GM12878 (cell line): ENCODE data around the gene NOP9. TPM values are rescaled to one million over a fixed set of nuclear protein-coding genes. Genes with fewer than 3 reads are reported as not detected.

Experiments used
- BMI1 ChIP-seq: fragments of 450-650 bp; IDR thresholded peaks from 2 replicates; pipeline ENCODE4 v1.6.1; 2016; ENCODE audit warnings: mild to moderate bottlenecking, moderate library complexity, borderline replicate concordance
- CBX5 ChIP-seq: sonication (generic); IDR thresholded peaks from 2 replicates; pipeline ENCODE4 v1.6.1; 2016; ENCODE audit warnings: low read depth, moderate library complexity, mild to moderate bottlenecking, inconsistent platforms
- CREB1 ChIP-seq: IDR thresholded peaks from 2 replicates; pipeline ENCODE4 v1.6.1; 2012; ENCODE audit warnings: low read depth, mild to moderate bottlenecking, inconsistent platforms
- DPF2 ChIP-seq: fragments of 450-650 bp; IDR thresholded peaks from 2 replicates; pipeline ENCODE4 v1.6.1; 2017; ENCODE audit warnings: mild to moderate bottlenecking
- EGR1 ChIP-seq, 2 experiments: IDR thresholded peaks; 1 replicate in 1 of 2; 2 replicates in 1 of 2; pipeline ENCODE4 v1.6.1; 2011 to 2012; ENCODE audit warnings: low read depth in 2 of 2, low read length in 2 of 2, borderline replicate concordance in 1 of 2, mild to moderate bottlenecking in 1 of 2, moderate library complexity in 1 of 2
- HDAC2 ChIP-seq: fragments of 200-600 bp; sonication (generic); IDR thresholded peaks from 2 replicates; pipeline ENCODE4 v1.6.1; 2017
- HDGF ChIP-seq: fragments of 450-650 bp; IDR thresholded peaks from 2 replicates; pipeline ENCODE4 v1.6.1; 2016; ENCODE audit warnings: antibody characterized with exemption
- IKZF1 ChIP-seq: fragments of 450-650 bp; conservative IDR thresholded peaks from 2 replicates; pipeline ENCODE4 v1.6.1; 2017; ENCODE audit warnings: antibody characterized with exemption, mild to moderate bottlenecking
- IKZF2 ChIP-seq, 2 experiments: fragments of 450-650 bp; IDR thresholded peaks; 2 replicates each; pipeline ENCODE4 v1.6.1; 2017; ENCODE audit warnings: mild to moderate bottlenecking in 2 of 2, moderate library complexity in 2 of 2
- JUND ChIP-seq: IDR thresholded peaks from 2 replicates; pipeline ENCODE4 v1.6.1; 2012; ENCODE audit warnings: low read depth, mild to moderate bottlenecking, low read length, improper control_type of control experiment, moderate library complexity
- LARP7 ChIP-seq: fragments of 450-650 bp; IDR thresholded peaks from 2 replicates; pipeline ENCODE4 v1.6.1; 2017; ENCODE audit warnings: mild to moderate bottlenecking
- NFIC ChIP-seq: IDR thresholded peaks from 2 replicates; pipeline ENCODE4 v1.6.1; 2012; ENCODE audit warnings: low read depth, mild to moderate bottlenecking, inconsistent platforms, low read length, moderate library complexity
- PAX5 ChIP-seq: IDR thresholded peaks from 2 replicates; pipeline ENCODE4 v1.6.1; 2011; ENCODE audit warnings: low read depth, low read length, borderline replicate concordance
- POLR2A ChIP-seq: IDR thresholded peaks from 2 replicates; pipeline ENCODE4 v1.6.1; 2011; ENCODE audit warnings: low read depth, mild to moderate bottlenecking, low read length
- POU2F2 ChIP-seq: IDR thresholded peaks from 3 replicates; pipeline ENCODE4 v1.6.1; 2011; ENCODE audit warnings: low read depth, mild to moderate bottlenecking, low read length, borderline replicate concordance
- RELA ChIP-seq: fragments of 450-650 bp; IDR thresholded peaks from 2 replicates; pipeline ENCODE4 v1.8.0; 2014; ENCODE audit warnings: borderline replicate concordance; ENCODE audit not compliant: partially characterized antibody
- SMC3 ChIP-seq: IDR thresholded peaks from 2 replicates; pipeline ENCODE4 v1.6.1; 2011; ENCODE audit warnings: low read length, improper control_type of control experiment, borderline replicate concordance
- STAT3 ChIP-seq: IDR thresholded peaks from 2 replicates; pipeline ENCODE4 v1.6.1; 2011; ENCODE audit warnings: low read depth, low read length, improper control_type of control experiment
- TAF1 ChIP-seq: IDR thresholded peaks from 2 replicates; pipeline ENCODE4 v1.6.1; 2011; ENCODE audit warnings: mild to moderate bottlenecking, low read depth, low read length, borderline replicate concordance
- ZNF24 ChIP-seq: fragments of 450-650 bp; IDR thresholded peaks from 2 replicates; pipeline ENCODE4 v1.6.1; 2017; ENCODE audit warnings: antibody characterized with exemption, mild to moderate bottlenecking
- ZNF622 ChIP-seq: fragments of 450-650 bp; IDR thresholded peaks from 2 replicates; pipeline ENCODE4 v1.6.1; 2017; ENCODE audit warnings: mild to moderate bottlenecking, inconsistent platforms
- polyA plus RNA-seq, 11 experiments: library from polyadenylated mRNA; depleted of rRNA in 4 of 11; unstranded in 6 of 11; stranded (reverse) in 5 of 11; fragments of >200 nt; fragmentation: Nextera tagmentation in 4 of 11; fragmentation: Illumina TruSeq in 1 of 11; extraction: Ambion mirVana in 4 of 11; extraction: Trizol in 1 of 11; gene quantifications; 1 replicate in 1 of 11; 2 replicates in 10 of 11; pipeline versions ENCODE4 v1.2.1 to v1.2.3, GENCODE V29; 2011 to 2016; ENCODE audit warnings: inconsistent platforms in 2 of 11, missing spikeins in 2 of 11, low read depth in 1 of 11
- total RNA-seq, 4 experiments: library from RNA; depleted of rRNA in 3 of 4; stranded (reverse); fragments of >200 nt in 3 of 4; fragmentation: Illumina TruSeq in 1 of 4; extraction: Trizol in 1 of 4; gene quantifications; 2 replicates each; pipeline versions ENCODE4 v1.2.1 to v1.2.3, GENCODE V29; 2013 to 2021
- TF ChIP-seq, protein P1 (sequence below): fragments of 450-650 bp; IDR thresholded peaks from 2 replicates; pipeline ENCODE4 v1.6.1; 2017; ENCODE audit warnings: mild to moderate bottlenecking, moderate library complexity
- TF ChIP-seq, protein P2 (sequence below): fragments of 450-650 bp; IDR thresholded peaks from 2 replicates; pipeline ENCODE4 v1.6.1; 2017; ENCODE audit warnings: antibody characterized with exemption, mild to moderate bottlenecking, moderate library complexity
- TF ChIP-seq, protein P3 (sequence below): fragments of 450-650 bp; conservative IDR thresholded peaks from 2 replicates; pipeline ENCODE4 v1.6.1; 2017; ENCODE audit warnings: mild to moderate bottlenecking, moderate library complexity

The NOP9 gene
- total and polyA plus RNA-seq, 10 of the 15 experiments (the other 5 are each of a cell fraction or from before 2014, with no cell fraction given), result 2.4 to 43.9 (median 20.3) TPM

DNA sequence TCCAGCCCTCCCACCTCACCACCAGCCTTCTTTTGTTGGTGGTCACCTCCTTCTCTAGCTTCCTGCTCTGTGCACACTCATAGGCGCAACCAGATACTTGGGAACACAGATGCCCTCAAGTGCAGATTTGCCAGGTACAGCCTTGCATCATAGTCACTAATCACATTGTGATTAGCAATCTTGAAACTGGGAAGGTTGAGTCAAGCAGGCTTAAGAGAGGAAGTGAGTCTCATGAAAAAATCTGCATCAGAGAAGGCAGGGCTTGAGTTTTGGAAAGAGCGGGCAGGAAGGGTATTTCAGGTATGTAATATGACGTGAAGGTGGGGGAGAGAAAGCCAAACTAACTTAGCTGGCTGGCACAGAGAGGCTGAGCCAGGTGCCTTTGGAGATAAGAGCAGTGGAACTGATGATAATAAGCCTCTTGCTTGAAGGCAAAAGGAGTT lies 25.5 kb upstream of the NOP9 start (continued):
- TF ChIP-seq CREB1, result peak; percentile 79
- no peak for TF ChIP-seq HDGF
- no peak for TF ChIP-seq BMI1
- no peak for TF ChIP-seq ZNF24
- TF ChIP-seq TAF1, result no peak
- no peak for TF ChIP-seq ZNF622
- peak; percentile 63; the same call in 1 of the 2 replicates for TF ChIP-seq PAX5
- no peak for TF ChIP-seq EGR1 (IDR thresholded peaks at IDR 0.05; ENCODE audit: borderline replicate concordance in 1 of 2, low read depth in 2 of 2, low read length in 2 of 2)
- TF ChIP-seq POU2F2, result no peak
- TF ChIP-seq POLR2A, result 0 out of 2 replicates have a peak, but pooled peaks have one; percentile 22
- TF ChIP-seq RELA, result no peak
- peak; percentile 95 for TF ChIP-seq IKZF1
- TF ChIP-seq CBX5, result no peak
- TF ChIP-seq, protein P1, sequence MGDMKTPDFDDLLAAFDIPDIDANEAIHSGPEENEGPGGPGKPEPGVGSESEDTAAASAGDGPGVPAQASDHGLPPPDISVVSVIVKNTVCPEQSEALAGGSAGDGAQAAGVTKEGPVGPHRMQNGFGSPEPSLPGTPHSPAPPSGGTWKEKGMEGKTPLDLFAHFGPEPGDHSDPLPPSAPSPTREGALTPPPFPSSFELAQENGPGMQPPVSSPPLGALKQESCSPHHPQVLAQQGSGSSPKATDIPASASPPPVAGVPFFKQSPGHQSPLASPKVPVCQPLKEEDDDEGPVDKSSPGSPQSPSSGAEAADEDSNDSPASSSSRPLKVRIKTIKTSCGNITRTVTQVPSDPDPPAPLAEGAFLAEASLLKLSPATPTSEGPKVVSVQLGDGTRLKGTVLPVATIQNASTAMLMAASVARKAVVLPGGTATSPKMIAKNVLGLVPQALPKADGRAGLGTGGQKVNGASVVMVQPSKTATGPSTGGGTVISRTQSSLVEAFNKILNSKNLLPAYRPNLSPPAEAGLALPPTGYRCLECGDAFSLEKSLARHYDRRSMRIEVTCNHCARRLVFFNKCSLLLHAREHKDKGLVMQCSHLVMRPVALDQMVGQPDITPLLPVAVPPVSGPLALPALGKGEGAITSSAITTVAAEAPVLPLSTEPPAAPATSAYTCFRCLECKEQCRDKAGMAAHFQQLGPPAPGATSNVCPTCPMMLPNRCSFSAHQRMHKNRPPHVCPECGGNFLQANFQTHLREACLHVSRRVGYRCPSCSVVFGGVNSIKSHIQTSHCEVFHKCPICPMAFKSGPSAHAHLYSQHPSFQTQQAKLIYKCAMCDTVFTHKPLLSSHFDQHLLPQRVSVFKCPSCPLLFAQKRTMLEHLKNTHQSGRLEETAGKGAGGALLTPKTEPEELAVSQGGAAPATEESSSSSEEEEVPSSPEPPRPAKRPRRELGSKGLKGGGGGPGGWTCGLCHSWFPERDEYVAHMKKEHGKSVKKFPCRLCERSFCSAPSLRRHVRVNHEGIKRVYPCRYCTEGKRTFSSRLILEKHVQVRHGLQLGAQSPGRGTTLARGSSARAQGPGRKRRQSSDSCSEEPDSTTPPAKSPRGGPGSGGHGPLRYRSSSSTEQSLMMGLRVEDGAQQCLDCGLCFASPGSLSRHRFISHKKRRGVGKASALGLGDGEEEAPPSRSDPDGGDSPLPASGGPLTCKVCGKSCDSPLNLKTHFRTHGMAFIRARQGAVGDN, result no peak
- peak; percentile 98 for TF ChIP-seq IKZF2 (IDR thresholded peaks at IDR 0.05)
- TF ChIP-seq, protein P2, sequence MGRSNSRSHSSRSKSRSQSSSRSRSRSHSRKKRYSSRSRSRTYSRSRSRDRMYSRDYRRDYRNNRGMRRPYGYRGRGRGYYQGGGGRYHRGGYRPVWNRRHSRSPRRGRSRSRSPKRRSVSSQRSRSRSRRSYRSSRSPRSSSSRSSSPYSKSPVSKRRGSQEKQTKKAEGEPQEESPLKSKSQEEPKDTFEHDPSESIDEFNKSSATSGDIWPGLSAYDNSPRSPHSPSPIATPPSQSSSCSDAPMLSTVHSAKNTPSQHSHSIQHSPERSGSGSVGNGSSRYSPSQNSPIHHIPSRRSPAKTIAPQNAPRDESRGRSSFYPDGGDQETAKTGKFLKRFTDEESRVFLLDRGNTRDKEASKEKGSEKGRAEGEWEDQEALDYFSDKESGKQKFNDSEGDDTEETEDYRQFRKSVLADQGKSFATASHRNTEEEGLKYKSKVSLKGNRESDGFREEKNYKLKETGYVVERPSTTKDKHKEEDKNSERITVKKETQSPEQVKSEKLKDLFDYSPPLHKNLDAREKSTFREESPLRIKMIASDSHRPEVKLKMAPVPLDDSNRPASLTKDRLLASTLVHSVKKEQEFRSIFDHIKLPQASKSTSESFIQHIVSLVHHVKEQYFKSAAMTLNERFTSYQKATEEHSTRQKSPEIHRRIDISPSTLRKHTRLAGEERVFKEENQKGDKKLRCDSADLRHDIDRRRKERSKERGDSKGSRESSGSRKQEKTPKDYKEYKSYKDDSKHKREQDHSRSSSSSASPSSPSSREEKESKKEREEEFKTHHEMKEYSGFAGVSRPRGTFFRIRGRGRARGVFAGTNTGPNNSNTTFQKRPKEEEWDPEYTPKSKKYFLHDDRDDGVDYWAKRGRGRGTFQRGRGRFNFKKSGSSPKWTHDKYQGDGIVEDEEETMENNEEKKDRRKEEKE, result no peak
- TF ChIP-seq HDAC2, result no peak
- TF ChIP-seq STAT3, result no peak
- TF ChIP-seq NFIC, result peak; percentile 87; the same call in 1 of the 2 replicates
- peak; percentile 0; the same call in 1 of the 2 replicates for TF ChIP-seq SMC3
- TF ChIP-seq, protein P3, sequence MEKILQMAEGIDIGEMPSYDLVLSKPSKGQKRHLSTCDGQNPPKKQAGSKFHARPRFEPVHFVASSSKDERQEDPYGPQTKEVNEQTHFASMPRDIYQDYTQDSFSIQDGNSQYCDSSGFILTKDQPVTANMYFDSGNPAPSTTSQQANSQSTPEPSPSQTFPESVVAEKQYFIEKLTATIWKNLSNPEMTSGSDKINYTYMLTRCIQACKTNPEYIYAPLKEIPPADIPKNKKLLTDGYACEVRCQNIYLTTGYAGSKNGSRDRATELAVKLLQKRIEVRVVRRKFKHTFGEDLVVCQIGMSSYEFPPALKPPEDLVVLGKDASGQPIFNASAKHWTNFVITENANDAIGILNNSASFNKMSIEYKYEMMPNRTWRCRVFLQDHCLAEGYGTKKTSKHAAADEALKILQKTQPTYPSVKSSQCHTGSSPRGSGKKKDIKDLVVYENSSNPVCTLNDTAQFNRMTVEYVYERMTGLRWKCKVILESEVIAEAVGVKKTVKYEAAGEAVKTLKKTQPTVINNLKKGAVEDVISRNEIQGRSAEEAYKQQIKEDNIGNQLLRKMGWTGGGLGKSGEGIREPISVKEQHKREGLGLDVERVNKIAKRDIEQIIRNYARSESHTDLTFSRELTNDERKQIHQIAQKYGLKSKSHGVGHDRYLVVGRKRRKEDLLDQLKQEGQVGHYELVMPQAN, result no peak
- TF ChIP-seq DPF2, result peak; percentile 93
- TF ChIP-seq LARP7, result no peak
- TF ChIP-seq JUND, result peak; percentile 78; the same call in 1 of the 2 replicates
